ENCODE results near the gene FAM184A.
"Not testable (repeated sequence)": the region's sequence is repeated elsewhere in the genome, so short reads cannot be mapped to it uniquely, and the experiment has no call there.

FAM184A gene

DNA sequence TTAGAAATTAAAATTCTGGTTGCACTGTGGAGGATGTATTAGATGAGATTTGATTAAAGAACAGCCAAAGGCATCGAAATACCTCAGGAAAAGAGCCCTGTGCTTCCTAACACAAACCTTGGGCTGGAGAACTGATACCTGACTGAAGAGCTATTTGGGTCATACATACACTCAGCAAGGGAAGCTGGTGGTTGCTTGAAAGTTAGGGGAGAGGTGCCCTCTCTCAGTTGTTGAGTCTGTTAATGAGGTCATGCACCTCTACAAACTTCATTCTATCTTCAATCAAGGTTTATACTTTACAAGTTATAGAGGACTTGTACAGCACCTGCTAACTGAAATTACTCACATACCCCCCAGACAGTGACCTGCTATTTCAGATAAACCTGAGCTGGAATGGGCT is 25.5 kb downstream of the FAM184A start:
- no peak for DNase-seq

DNA sequence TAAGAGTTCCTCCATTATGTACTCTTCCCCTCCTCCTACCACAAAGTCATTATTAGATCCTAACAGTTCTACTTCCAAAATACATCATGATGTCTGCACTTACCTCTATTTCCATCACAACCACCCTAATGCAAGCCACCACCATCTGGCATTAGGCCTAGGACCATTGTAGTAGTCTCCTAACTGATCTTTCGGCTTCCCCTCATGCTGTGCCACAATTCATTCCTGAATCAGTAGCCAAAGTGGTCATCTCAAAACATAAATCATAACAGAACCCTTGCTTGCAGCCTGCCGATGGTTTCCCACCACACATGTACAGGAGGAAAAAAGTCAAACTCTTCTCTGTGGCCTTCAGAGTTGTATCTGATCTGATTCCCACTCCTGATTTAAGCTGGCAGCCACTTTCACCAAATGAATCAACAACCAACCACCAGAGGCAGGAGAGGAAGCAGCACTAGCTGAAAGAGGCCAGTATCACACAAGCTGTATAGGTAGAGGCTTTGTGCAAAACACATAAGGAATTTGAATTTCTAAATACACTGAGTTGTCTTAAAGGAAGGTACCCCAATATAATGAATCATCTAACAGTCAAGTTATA is 26.1 kb downstream of the FAM184A start:
- DNase-seq, result no peak

DNA sequence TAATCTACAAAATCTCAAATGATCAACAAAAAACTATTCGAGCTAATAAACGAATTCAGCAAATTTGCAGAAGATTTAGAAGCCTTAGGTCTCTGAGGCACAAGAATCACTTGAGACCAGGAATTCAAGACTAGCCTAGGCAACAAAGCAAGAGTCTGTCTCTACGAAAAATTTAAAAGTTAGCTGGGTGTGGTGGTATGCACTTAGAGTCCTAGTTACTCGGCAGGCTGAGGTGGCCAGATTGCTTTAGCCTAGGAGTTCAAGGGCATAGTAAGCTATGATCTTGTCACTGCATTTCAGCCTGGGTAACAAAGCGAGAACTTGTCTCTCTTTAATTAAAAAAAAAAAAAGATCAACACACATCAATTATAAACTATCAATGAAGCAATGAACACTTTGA is 34.2 kb downstream of the FAM184A start:
- no peak for DNase-seq

DNA sequence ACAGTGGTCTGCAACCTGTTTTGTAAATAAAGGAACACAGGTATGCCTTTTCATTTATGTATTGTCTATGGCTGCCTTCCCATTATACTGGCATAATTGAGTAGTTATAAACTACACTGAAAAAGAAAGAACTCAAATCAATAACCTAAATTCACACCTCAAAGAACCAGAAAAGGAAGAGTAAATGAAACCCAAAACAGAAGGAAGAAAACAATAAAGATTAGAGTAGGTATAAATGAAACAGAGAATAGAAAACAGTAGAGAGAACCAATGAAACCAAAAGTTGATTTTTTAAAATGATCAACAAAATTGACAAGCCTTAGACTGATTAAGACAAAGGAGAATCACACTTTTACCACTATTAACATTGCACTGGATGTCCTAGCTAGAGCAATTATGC is 34.7 kb downstream of the FAM184A start:
- no peak for DNase-seq

DNA sequence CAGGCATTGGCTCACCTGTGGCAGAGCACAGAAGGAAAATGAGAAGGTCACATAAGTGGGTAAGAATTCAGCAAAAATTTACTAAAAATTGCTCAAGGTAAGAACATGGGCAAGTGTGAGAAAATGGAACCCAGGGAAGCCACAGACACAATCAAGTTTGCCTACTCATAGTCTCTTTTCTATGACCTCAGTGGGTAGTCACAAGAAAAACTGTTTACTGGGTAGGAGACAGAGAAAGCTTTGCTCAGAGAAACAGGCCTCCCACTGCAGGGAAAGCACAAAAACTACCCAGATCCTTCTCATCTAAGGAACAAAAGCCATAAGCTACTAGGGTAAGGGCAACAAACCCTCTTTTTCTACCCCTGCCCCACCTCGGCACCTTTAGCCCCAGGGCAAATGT is 35.2 kb downstream of the FAM184A start:
- no peak for DNase-seq

- no peak for DNase-seq
Measured at GRCh38 chr6:119040636-119041035, 37.8 kb downstream of the FAM184A start.

- no peak for DNase-seq
Measured at GRCh38 chr6:119040229-119040628, 38.2 kb downstream of the FAM184A start.

DNA sequence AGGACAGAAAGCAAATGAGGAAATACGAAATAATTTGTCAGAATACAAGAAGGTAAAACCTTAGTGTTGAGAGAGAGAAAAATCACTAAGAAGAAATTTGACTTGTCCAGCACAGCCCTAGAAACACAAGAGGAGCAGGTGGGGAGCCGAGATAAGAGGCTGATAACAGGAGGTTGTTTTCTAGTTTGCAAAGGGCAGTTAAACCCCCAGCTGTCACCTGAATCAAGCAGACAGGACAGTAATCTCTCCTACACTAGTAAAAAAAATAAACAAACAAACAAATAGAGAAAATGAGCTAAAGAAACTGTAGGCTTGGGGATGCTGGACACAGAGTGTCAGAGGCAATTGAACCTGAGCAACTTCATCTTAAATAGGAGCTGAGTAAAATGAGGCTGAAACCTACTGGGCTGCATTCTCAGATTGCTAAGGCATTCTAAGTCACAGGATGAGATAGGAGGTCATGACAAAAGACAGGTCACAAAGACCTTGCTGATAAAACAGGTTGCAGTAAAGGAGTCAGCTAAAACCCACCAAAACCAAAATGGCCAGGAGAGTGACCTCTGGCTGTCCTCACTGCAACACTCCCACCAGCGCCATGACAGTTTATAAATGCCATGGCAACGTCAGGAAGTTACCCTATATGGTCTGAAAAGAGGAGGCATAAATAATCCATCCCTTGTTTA is 40.4 kb downstream of the FAM184A start:
- DNase-seq, result no peak

- no peak for DNase-seq
Measured at GRCh38 chr6:119037264-119037663, 41.2 kb downstream of the FAM184A start.

- no peak for DNase-seq
Measured at GRCh38 chr6:119036081-119036480, 42.4 kb downstream of the FAM184A start.

GRCh38 chr6:119035459-119035858 is 43.0 kb downstream of the FAM184A start:
- DNase-seq, result no peak

- DNase-seq, result no peak
Measured at GRCh38 chr6:119034827-119035458, 43.5 kb downstream of the FAM184A start.

GRCh38 chr6:119032428-119032827 is 46.0 kb downstream of the FAM184A start:
- no peak for DNase-seq

- DNase-seq, result no peak
Measured at GRCh38 chr6:119030759-119031158, 47.7 kb downstream of the FAM184A start.

DNA sequence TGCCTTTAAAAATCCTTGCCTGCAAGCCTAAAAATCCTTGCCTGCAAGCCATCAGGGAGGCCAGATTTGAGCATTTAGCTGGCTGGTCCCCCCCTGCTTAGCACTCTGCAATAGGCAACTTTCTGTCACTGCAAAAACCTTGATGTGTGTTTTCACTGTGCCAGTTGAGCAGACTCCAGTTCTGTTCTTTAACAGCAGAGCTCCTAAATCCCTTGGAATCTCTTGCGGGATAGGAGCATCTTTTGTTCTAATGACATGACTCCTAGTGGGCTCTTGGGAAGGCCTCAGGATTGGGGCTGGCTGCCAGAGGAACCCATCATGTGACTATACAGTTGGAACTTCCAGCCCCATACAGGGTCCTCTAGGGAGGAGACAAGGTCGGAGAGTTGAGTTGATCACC is 50.4 kb downstream of the FAM184A start:
- DNase-seq, result no peak

DNA sequence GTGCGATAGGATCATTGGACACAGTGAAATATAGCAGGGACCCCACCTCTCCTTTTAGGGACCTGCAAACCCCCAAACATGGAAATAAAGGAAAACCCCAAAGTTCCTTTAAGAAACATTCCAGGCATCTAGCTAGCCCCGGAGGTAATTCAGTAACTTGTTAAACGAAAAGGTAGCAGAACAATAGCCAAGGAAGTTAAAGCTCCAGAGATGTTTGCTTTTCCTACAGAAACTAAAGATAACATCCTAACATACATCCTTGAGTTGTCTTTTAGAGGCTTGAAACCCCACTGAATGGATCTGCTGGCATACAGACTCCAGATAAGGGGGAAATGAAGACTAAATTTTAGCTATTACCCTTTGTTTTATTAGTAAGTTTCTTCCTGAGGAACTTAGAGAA is 51.0 kb downstream of the FAM184A start:
- no peak for DNase-seq

DNA sequence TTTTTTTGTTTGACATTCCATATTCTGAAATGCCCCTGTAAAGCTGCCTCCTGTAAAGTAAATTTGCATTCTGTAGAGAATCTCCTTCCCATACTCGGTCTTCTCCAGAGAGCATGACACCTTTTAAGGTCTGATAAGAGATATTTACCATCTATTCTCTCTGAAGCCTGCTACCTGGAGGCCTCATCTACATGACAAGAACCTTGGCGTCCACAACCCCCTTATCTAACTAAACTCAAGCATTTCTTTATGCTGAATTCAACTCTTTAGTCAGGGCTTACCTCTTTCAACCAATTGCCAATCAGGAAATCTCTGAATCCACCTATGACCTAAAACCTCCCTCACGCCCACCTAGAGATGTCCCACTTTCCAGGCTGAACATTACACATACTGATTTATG is 51.6 kb downstream of the FAM184A start:
- no peak for DNase-seq

GRCh38 chr6:119025793-119026192 is 52.7 kb downstream of the FAM184A start:
- no peak for DNase-seq

DNA sequence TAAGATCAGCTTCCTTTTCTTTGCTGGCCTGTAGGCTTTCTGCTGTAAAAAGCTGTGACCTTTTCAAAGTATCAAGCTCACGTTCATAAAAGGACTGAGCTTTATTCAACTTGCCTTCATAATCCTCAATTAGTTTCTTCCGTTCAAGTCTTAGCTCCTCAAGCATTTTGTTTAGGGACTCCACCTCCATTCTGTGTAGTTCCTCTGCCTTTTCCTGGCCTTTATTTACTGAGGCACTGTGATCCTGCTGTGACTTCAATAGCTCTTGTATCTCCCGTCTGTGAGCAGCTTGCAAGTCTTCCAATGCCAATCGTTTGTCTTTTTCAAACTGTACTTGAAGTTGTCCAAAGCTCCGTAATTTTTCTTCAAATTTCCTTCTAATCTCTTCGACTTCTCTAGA is 54.4 kb downstream of the FAM184A start:
- DNase-seq, result no peak

GRCh38 chr6:119022796-119023195 is 55.7 kb downstream of the FAM184A start:
- no peak for DNase-seq

GRCh38 chr6:119020597-119021561 is 57.6 kb downstream of the FAM184A start:
- no peak for DNase-seq

- not testable (repeated sequence) for DNase-seq
Measured at GRCh38 chr6:119015165-119015564, 63.3 kb downstream of the FAM184A start.

DNA sequence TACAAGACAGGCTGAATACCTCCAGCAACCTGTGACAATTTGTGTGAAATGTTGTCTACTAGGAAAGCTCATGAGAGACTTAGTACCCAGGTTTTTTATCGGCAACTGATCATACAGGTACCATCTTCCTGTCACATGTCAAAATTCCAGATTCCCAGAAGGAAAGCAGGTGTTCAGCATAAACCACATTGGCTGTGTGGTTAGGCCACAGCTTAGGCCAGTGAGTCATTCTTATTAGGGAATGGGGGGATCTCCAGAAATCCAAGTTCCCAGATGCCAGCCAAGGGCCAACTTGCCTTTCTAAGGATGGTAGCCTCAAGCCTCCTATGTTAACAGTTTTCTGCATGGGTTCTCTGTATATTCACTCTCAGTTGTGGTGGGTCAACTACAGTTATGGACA is 65.9 kb downstream of the FAM184A start:
- DNase-seq, result no peak

Data from CD4-positive, alpha-beta T cell treated with Interferon gamma for 1 hour (primary cell).